ENCODE results near the gene GPR39.

GPR39 gene

GRCh38 chr2:132463719-132464118 is 47.1 kb downstream of the GPR39 start:
- H3K27ac ChIP-seq = no peak overlapping the region
- TF ChIP-seq ZFX (IDR thresholded peaks at IDR 0.05) = no peak
- TF ChIP-seq CTCF (conservative IDR thresholded peaks at IDR 0.05) = no peak

DNA sequence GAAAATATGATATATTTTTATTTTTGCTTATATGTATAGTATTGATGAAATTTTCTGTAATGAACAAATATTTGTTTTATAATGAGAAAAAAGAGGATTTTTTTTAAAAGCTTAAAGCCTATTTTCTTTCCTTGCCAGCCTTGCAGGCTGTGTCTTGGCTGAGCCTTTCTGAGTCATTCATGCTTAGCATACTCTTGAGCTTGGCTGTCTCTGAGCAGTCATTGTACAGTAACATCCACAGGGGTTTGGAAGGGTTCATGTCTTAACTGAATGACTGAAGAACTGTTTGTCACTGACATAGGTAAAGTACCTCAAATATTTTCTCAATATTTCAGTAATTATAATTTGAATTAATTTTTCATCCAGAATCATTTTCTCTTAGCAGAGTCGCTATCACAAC is 49.3 kb downstream of the GPR39 start:
- TF ChIP-seq CTCF (conservative IDR thresholded peaks at IDR 0.05) (no peak), ZFX (IDR thresholded peaks at IDR 0.05) (no peak)
- no peak overlapping the region for H3K27ac ChIP-seq

GRCh38 chr2:132466428-132467028 is 49.9 kb downstream of the GPR39 start:
- TF ChIP-seq CTCF (conservative IDR thresholded peaks at IDR 0.05) = no peak
- no peak overlapping the region for H3K27ac ChIP-seq

GRCh38 chr2:132468821-132469675 is 52.4 kb downstream of the GPR39 start:
- no peak overlapping the region for H3K27ac ChIP-seq
- no peak for TF ChIP-seq CTCF (conservative IDR thresholded peaks at IDR 0.05)

GRCh38 chr2:132470746-132471145 is 54.1 kb downstream of the GPR39 start:
- TF ChIP-seq CTCF (conservative IDR thresholded peaks at IDR 0.05) (no peak), ZFX (IDR thresholded peaks at IDR 0.05) (no peak)
- no peak overlapping the region for H3K27ac ChIP-seq

DNA sequence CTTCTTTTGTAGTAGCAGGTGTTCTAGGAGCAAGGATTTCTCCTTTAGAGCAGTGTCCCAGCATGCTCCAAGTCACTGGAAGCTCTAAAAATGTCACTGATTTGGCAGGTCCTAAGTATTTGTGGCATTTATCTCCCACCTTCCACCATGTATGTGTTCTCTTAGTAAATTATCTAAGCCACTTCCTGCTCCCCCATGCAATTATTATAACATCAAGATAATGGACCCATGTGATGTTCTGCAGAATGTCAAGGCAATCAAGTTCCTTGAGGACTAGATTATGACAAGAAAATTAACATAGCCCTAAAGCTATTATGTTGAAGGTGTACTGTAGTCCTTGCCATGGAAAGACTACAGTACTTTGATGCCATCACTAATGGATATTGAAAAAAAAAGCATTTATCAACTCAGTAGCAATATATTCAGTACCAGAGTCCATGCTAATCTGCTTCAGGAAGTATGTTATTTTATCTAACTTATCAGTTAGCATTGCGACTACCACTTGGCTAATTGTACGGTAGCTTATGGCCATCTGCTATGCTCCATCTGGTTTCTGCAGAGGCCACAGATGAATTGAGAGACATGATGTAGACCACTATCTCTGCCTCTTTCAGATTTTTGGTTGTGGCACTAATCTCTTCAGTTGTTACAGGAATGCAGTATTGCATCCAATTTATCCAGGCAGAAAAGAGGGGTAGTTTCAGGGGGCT is 56.7 kb downstream of the GPR39 start:
- no peak for TF ChIP-seq CTCF (conservative IDR thresholded peaks at IDR 0.05)
- TF ChIP-seq ZFX (IDR thresholded peaks at IDR 0.05) = no peak

GRCh38 chr2:132475615-132476014 is 59.0 kb downstream of the GPR39 start:
- TF ChIP-seq CTCF (conservative IDR thresholded peaks at IDR 0.05) = no peak
- TF ChIP-seq ZFX (IDR thresholded peaks at IDR 0.05) = no peak
- H3K27ac ChIP-seq = no peak overlapping the region

More for the DNA sequence above, 56.7 kb downstream of the GPR39 start:
- no peak overlapping the region for H3K27ac ChIP-seq

Measured in C4-2B (cell line).